Measurements from ENCODE around the gene DCLRE1C. TPM values are rescaled to one million over a fixed set of nuclear protein-coding genes. Genes with fewer than 3 reads are reported as not detected.
"Not testable (repeated sequence)": the region's sequence is repeated elsewhere in the genome, so short reads cannot be mapped to it uniquely, and the experiment has no call there.

Gene DCLRE1C
- 8.6 TPM for total RNA-seq

DNA sequence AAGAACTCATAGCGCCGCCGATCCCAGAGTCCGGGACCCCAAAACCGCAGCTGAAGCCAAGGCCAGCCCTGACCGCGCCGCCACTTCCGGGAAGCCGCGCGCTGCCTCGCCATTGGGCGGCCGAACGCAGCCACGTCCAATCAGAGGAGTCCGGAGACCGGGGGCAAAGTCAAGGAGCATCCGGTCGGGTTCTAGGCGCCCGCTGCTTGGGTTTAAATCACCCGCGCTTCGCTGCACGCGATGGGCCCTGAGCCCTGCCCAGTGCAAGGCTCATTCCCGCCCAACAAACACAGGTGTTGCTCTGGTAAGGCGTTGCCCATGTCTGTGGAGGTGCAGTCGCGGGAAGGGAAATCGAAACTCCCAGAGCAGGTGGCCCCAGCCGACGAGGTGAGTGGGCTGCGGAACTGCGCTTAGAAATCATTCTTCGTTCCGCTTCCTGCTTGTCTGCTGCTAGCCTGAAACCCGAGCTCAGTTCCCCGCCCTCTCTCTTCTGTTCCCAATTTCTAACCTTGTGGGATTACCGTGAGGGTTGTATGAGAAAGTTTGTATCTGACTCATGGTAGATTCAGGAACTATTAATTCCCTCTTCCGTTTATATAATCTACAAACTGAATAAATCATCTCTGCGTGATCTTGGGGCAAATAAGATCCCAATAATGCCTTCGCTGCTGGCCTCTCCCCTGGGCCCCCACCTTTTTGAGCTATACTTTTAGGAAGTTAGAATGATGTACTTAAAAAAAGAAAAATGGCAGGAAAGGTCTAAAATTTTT, at the start of gene DCLRE1C:
Gene DCLRE1C (minus strand): TSS at position 96 of the 770 bp plus-strand sequence. CDS start 86 bp downstream, at position 10.
- Histone ChIP-seq H3K4me3 (peak within 1 kb of the TSS; percentile 87 to 92), H3K36me3 (no peaks in the 10 kb centered on the region), H3K4me1 (peaks cover 4 to 11% of the 10 kb centered on the region in 2 donors), H3K9me3 (no peaks in the 10 kb centered on the region), H3K27ac (peak within 1 kb of the TSS; percentile 89 to 91), H3K27me3 (no peaks in the 10 kb centered on the region)
- intact Hi-C loops (cut with DNase I), result loop anchor here (1.0 to 10.0 kb wide), 7 partner anchors 76 to 1649 kb away; partner anchors contain the start of genes CDNF, HSPA14, MSANTD7 and NMT2
- peak; percentile 53 to 94 for DNase-seq (ENCODE audit: low spot score in 2 of 2)
- TF ChIP-seq, protein P1, sequence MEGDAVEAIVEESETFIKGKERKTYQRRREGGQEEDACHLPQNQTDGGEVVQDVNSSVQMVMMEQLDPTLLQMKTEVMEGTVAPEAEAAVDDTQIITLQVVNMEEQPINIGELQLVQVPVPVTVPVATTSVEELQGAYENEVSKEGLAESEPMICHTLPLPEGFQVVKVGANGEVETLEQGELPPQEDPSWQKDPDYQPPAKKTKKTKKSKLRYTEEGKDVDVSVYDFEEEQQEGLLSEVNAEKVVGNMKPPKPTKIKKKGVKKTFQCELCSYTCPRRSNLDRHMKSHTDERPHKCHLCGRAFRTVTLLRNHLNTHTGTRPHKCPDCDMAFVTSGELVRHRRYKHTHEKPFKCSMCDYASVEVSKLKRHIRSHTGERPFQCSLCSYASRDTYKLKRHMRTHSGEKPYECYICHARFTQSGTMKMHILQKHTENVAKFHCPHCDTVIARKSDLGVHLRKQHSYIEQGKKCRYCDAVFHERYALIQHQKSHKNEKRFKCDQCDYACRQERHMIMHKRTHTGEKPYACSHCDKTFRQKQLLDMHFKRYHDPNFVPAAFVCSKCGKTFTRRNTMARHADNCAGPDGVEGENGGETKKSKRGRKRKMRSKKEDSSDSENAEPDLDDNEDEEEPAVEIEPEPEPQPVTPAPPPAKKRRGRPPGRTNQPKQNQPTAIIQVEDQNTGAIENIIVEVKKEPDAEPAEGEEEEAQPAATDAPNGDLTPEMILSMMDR (IDR thresholded peaks at IDR 0.05), result no peak

DNA sequence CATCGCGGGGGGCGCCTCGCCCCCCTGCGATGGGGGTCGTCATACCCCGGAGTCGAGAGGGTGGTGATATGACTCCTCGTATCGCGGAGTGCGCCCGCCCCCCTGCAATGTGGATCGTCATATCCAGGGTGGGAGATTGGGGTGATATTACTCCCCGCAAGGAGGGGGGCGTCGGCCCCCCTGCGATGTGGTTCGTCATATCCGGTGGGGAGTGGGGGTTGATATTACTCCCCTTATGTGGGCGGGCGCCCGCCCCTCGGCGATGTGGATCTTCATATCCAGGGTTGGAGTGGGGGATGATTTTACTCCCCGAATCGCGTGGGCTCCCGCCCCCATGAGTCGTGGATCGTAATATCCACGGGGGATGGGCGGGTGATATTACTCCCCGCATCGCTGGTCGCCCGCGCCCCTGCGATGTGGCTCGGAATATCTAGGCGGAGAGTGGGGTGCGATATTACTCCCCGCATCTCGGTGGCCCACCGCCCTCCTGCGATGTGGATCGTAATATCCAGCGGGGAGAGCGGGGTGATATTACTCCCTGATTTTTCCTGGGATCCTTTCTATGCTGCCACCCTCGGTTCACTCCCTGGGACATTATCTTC, 42.2 kb upstream of the DCLRE1C start:
- Histone ChIP-seq H3K27me3 (no peaks in the 10 kb centered on the region), H3K4me3 (no peak overlapping the region), H3K27ac (no peak overlapping the region), H3K36me3 (no peaks in the 10 kb centered on the region), H3K9me3 (no peaks in the 10 kb centered on the region), H3K4me1 (no peaks in the 10 kb centered on the region)
- DNase-seq (ENCODE audit: low spot score in 2 of 2), result no peak
- intact Hi-C loops (cut with DNase I), result no loop called here
- TF ChIP-seq, protein P1 (IDR thresholded peaks at IDR 0.05), result no peak

GRCh38 chr10:14993500-14994455, 39.9 kb upstream of the DCLRE1C start:
- H3K4me1 ChIP-seq; DNase-seq (ENCODE audit: low spot score in 2 of 2); intact Hi-C loops (cut with DNase I); H3K4me3 ChIP-seq; H3K27ac ChIP-seq; H3K27me3 ChIP-seq; H3K36me3 ChIP-seq; H3K9me3 ChIP-seq: not testable (repeated sequence)

- DNase-seq (ENCODE audit: low spot score in 2 of 2); H3K27me3 ChIP-seq; H3K4me1 ChIP-seq; H3K36me3 ChIP-seq; H3K9me3 ChIP-seq; intact Hi-C loops (cut with DNase I); H3K4me3 ChIP-seq; H3K27ac ChIP-seq: not testable (repeated sequence)
Measured at GRCh38 chr10:14992336-14992735, 38.4 kb upstream of the DCLRE1C start.

DNA sequence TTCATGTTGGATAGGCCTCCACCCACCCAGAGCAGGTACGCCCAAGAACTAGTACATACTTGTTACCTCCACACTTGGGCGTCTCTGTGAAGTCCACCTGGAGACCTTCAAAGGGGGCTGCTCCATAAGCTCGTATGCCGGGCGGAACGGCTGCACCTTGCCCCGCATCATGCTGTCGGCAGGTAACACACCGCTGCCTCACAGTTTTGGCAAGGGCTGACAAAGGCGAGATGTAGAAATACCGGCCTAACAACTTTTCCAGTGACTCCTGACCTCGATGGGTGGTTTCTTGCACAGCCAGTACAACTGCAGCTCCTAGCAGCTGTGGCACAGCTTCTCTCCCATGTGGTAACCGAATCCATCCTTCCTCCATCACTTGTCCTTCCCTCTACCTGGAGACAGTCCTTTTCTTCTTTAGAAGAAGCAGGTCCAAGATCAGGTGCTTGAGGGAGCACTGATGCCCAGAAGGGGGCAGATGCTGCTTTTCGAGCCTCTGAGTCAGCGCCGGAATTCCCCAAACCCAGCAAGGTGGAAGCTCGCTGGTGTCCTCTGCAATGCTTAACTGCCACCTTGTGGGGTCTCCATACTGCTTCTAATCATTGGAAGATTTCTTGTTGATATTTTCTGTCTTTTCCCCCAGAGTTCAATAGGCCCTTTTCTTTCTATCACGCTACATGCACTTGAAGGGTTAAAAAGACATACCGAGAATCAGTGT, 37.3 kb upstream of the DCLRE1C start:
- intact Hi-C loops (cut with DNase I); H3K4me3 ChIP-seq; H3K4me1 ChIP-seq; DNase-seq (ENCODE audit: low spot score in 2 of 2); H3K9me3 ChIP-seq; H3K27ac ChIP-seq; H3K27me3 ChIP-seq; H3K36me3 ChIP-seq: not testable (repeated sequence)

DNA sequence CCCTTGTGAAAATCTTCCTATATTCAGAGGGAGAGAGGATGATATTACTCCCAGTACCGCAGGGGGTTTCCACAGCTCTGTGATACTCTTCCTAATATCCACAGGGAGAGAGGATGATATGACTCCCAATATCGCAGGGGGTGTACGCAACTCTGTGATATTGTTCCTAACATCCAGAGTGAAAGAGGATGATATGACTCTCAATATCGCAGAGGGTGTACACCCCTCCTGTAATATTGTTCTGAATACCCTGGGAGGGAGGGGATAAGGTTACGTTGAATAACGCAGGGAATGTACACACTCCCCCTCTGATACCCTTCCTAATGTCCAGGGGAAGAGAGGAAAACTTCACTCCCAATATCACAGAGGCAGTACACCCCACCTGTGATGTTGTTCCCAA, 35.7 kb upstream of the DCLRE1C start:
- H3K27me3 ChIP-seq; H3K4me1 ChIP-seq; H3K36me3 ChIP-seq; intact Hi-C loops (cut with DNase I); H3K4me3 ChIP-seq; H3K9me3 ChIP-seq; H3K27ac ChIP-seq; DNase-seq (ENCODE audit: low spot score in 2 of 2): not testable (repeated sequence)

DNA sequence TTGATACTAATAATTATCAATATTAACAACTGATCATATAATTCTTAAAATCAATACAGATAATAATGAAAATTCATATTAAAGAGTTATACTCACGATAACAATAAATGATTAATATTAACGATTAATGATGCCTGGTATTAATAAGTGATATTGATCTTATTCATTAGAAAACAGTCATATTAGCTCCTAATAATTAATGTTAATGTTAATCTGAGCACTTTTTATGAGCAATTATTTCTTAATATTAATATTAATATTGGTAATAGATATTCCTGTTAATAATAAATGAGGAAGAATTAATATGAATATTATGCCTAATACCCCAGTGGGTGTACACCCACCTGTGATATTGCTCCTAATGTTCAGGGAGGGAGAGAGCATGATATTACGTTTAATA, 28.8 kb upstream of the DCLRE1C start:
- no peaks in the 10 kb centered on the region for H3K27me3 ChIP-seq
- H3K4me3 ChIP-seq, result no peak overlapping the region
- DNase-seq (ENCODE audit: low spot score in 2 of 2), result no peak
- H3K36me3 ChIP-seq, result no peaks in the 10 kb centered on the region
- intact Hi-C loops (cut with DNase I), result no loop called here
- H3K27ac ChIP-seq, result no peak overlapping the region
- TF ChIP-seq, protein P1 (IDR thresholded peaks at IDR 0.05), result no peak
- H3K9me3 ChIP-seq, result no peaks in the 10 kb centered on the region
- H3K4me1 ChIP-seq, result no peaks in the 10 kb centered on the region
